Activated T-helper 9 cell treated with anti-CD3 and anti-CD28 coated beads, Interleukin-2, amount 50 U/mL, for 16 hours (primary cell): ENCODE results near the gene PPP1R8.

ENCODE experiments used
- DNase-seq: peaks from one replicate; pipeline ENCODE4 v3.0.0-alpha.2; 2020; ENCODE audit warnings: low read depth

Gene PPP1R8

GRCh38 chr1:27872059-27872801 lies 41.6 kb downstream of the PPP1R8 start, which contains the start of gene THEMIS2:
TSS of gene THEMIS2 (plus strand) at chr1:27872544. CDS start at chr1:27872572, 28 bp downstream.
- DNase-seq, result peak; percentile 73

GRCh38 chr1:27872802-27873551 lies 42.4 kb downstream of the PPP1R8 start:
- DNase-seq, result no peak

GRCh38 chr1:27873671-27874384 lies 43.2 kb downstream of the PPP1R8 start:
- no peak for DNase-seq

GRCh38 chr1:27876341-27877114 lies 45.9 kb downstream of the PPP1R8 start:
- no peak for DNase-seq

- DNase-seq, result no peak
Observed at GRCh38 chr1:27877115-27877416, 46.5 kb downstream of the PPP1R8 start.

GRCh38 chr1:27878039-27878438 lies 47.5 kb downstream of the PPP1R8 start:
- no peak for DNase-seq

GRCh38 chr1:27878787-27879335 lies 48.3 kb downstream of the PPP1R8 start:
- DNase-seq, result no peak

- no peak for DNase-seq
Observed at GRCh38 chr1:27879374-27880082, 48.9 kb downstream of the PPP1R8 start.

GRCh38 chr1:27882543-27882903 lies 51.9 kb downstream of the PPP1R8 start:
- no peak for DNase-seq

GRCh38 chr1:27883536-27883935 lies 53.0 kb downstream of the PPP1R8 start:
- DNase-seq, result no peak

GRCh38 chr1:27884006-27884954 lies 53.7 kb downstream of the PPP1R8 start:
- no peak for DNase-seq

GRCh38 chr1:27885114-27885528 lies 54.5 kb downstream of the PPP1R8 start:
- no peak for DNase-seq

- no peak for DNase-seq
Observed at GRCh38 chr1:27885621-27886352, 55.2 kb downstream of the PPP1R8 start.

- DNase-seq, result no peak
Observed at GRCh38 chr1:27886353-27886679, 55.7 kb downstream of the PPP1R8 start.

GRCh38 chr1:27886744-27887143 lies 56.2 kb downstream of the PPP1R8 start:
- DNase-seq, result no peak

- no peak for DNase-seq
Observed at GRCh38 chr1:27887215-27888021, 56.8 kb downstream of the PPP1R8 start.

GRCh38 chr1:27889506-27889905 lies 58.9 kb downstream of the PPP1R8 start:
- no peak for DNase-seq

- DNase-seq, result no peak
Observed at GRCh38 chr1:27891196-27891889, 60.8 kb downstream of the PPP1R8 start.
